Right ventricle myocardium inferior (tissue), 1 donor: ENCODE measurements around the gene SPPL3. TPM values are rescaled to one million over a fixed set of nuclear protein-coding genes. Genes with fewer than 3 reads are reported as not detected.
"Not testable (repeated sequence)": the region's sequence is repeated elsewhere in the genome, so short reads cannot be mapped to it uniquely, and the experiment has no call there.

Source experiments
- ATAC-seq: fragments of 200-7000 bp; cut with Tn5 transposase; one replicate; pipeline ENCODE4 v1.9.1; 2020; ENCODE audit warnings: mild to moderate bottlenecking, moderate library complexity
- DNase-seq: peaks from one replicate; pipeline ENCODE4 v3.0.0; 2021; ENCODE audit errors: missing footprints
- intact Hi-C: fragments of 100-400 bp; cut with DNase I; formaldehyde crosslinking; loops from one replicate; pipeline ENCODE4 v1.11.0; 2022
- total RNA-seq: library from RNA; stranded (reverse); fragmentation: NEBNext Ultra II Directional; extraction: Animal tissue kit (Norgen Biotek cat#: 25700); gene quantifications from one replicate; pipeline ENCODE4 v1.2.1, GENCODE V29; 2021
- donor health status: DM: no; HTN: yes; CAD: no; lungs with severe emphysema.

The SPPL3 gene
- total RNA-seq, 1 donor from 2014 or later, result 30.4 TPM

DNA sequence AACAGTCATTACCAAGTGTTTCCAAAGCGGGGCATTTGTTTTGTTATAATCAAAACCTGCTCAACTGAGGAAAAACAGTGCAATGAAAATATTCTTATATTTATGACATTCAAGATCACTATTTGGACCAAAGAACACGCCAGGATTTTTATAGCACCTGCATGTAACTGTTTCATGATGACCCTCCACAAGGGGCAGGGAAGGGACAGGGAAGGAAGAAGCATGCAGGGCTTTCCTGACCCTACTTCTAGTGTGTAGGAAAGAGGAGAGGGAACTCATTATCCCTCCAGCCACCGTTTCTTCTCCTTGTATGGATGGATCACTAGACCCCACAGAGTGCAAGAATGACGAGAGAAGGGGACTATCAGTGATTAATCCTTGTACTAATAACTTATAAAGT is 49.4 kb downstream of the SPPL3 start:
- ATAC-seq (no peak), DNase-seq (no peak)
- intact Hi-C loops, result no loop called here

DNA sequence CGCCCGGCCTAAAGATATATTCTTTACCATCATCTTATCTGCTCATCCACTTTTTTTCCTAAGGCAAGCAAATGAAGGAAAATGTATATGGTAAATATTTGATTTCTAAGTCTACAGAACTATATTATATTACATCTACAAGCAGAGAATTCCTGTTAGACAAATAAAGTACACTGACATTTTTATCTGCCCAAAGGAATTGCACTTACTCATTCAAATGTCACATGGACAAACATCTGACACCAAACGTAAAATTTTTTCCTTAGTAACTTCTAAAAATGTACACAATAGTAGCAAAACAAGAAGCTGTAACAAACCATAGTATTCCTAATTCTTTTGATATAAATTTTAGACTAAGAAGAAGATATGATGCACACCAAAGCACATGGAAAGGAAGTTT is 51.0 kb downstream of the SPPL3 start:
- intact Hi-C loops, result no loop called here
- ATAC-seq (no peak), DNase-seq (no peak)

DNA sequence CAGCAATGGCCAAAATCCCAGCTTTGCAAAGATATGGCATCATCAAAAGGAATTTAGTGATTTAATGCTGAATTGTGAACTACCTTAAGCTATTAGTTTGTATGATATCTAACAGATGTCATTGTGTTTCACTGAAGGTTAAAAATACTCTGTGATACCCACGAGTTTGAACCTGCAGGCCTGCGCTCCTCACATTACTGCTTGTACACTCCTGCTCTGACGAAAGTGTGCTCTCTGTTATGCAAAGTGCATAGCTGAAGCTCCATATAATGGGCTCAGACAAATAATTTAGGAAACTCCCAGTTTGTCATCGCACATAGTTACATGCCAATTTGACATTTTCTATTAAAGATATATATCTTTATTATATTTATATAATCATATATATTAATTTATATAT is 52.2 kb downstream of the SPPL3 start:
- DNase-seq (no peak), ATAC-seq (no peak)
- intact Hi-C loops, result no loop called here

DNA sequence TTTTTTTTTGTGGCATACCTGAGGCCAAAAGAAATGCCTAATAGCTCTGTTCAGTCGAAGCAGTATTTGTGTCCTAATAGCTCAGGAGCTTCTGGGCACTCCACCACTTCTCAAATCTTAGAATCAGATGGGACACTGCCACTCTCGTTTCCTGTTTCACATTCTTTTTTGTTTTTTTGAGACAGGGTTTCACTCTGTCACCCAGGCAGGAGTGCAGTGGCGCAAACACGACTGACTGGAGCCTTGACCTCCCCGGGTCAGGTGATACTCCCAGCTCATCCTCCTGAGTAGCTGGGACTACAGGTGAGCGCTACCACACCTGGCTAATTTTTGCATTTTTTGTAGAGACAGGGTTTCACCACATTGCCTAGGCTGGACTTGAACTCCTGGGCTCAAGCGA is 52.7 kb downstream of the SPPL3 start:
- ATAC-seq (no peak), DNase-seq (no peak)
- intact Hi-C loops, result no loop called here

DNA sequence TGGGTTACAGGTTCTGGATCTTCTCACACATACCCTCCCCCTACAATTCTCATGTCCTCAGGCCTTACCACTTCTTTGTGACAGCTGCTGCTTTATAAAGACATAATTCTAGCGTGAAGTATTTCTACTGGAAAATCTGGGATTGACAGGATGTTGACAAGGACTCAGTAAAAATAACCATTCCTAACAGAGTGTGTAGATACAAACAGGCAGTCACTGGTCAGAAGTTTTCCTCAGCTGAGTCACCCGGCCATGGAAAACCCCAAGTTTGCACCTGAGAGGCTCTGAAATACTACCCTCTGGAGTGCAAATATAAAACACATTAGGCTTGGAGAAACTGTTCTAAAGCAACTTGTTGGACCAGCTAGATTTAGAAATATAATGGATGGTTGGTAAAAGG is 54.4 kb downstream of the SPPL3 start:
- DNase-seq, result no peak
- intact Hi-C loops, result no loop called here
- ATAC-seq, result no peak

DNA sequence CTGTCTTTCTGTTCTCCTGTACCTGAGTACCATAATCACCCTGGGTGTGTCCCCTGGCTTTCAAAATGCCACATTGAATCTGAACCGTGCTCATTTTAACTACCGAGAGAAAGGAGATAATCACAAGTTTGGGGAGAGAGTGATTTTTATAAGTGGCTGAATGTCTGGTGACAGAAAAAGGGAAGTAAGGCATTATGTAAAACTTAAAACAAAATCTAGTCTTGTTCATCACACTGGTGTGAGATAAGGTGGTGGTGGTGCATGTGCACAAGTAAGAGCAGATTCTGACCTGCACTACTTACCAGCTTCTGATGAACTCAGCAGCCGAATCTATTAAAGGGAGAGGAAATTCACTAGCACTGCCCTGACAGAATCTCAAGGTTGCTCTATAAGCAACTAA is 56.3 kb downstream of the SPPL3 start:
- intact Hi-C loops, result no loop called here
- ATAC-seq (no peak), DNase-seq (no peak)

DNA sequence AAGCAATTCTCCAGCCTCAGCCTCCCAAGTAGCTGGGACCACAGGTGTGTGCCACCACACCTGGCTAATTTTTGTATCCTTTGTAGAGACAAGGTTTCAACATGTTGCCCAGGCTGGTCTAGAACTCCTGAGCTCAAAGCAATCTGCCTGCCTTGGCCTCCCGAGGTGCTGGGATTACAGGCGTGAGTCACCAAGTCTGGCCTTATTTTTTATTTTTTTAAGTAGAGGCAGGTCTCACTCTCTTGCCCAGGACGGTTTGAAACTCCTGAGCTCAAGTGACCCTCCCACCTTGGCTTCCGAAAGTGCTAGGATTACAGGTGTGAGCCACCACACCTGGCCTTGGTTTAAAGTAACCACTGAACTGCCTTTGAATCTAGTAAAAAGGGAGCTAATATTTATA is 56.8 kb downstream of the SPPL3 start:
- ATAC-seq, result no peak
- intact Hi-C loops, result no loop called here
- DNase-seq, result no peak

DNA sequence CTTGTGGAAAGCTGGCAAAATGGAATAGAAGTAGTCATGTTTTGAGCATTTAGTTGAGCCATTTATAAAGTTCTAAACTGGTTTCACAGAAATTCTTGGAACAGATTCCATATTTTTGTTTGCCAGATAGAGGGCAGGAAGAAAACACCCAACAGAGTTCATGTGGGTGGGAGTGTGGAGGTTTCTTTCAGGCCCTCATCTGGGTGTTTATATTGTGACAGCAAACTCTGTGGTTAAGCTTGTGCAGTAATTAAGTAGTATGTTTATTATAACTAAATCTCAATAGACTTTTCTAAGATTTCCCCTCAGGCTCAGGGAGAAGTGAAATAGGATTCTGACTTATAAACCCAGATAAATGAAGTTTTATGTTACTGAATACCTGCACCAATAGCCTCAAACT is 57.4 kb downstream of the SPPL3 start:
- DNase-seq (no peak), ATAC-seq (no peak)
- intact Hi-C loops, result no loop called here

DNA sequence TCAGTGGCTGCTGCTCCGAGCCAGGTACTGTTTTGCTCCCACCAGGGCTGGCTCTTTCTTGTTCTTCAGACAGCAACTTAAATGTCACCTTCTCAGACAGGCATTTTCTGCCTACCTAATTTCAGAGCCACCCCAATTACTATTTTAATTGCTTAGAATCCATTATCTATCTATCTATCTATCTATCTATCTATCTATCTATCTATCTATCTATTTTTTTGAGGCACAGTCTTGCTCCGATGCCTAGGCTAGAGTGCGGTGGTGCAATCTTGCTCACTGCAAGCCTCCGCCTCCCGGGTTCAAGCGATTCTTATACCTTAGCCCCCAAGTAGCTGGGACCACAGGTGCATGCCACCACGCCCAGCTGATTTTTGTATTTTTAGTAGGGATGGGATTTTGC is 58.5 kb downstream of the SPPL3 start:
- no peak for DNase-seq
- intact Hi-C loops, result no loop called here
- ATAC-seq, result no peak

DNA sequence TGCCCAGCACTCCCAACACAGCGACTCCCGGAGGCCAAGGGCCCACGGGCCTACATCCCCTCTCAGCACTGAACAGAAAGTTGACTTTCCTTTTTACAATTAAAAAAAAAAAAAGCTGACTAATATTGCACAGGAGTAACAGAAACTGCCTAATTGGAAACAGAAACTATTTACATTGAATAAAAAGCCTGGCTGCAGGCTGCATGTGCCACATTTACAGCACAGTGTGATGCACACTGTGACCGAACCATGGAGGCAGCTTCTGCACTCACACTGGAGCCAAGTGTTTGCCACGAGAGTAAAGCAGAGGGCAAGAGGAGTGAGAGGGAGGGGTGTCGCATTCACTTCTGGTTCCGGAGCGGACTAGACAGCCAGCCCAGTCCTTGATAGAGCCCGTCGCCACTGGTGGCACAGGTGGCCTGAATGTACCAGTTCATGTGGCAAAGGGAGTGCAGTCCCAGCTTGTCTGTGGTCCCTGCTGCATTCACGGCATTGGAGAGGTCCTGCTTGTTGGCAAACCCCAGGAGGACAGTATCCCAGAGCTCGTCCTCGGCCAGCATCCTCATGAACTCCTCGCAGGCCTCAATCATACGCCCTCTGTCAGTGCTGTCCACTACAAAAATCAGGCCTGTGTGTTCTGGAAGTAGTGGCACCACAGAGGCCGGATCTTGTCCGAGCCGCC is 59.2 kb downstream of the SPPL3 start:
- no peak for ATAC-seq
- no peak for DNase-seq
- intact Hi-C loops, result loop anchor here (5.0 kb wide), 1 partner anchor 58 kb away; no protein-coding TSS in a partner anchor

DNA sequence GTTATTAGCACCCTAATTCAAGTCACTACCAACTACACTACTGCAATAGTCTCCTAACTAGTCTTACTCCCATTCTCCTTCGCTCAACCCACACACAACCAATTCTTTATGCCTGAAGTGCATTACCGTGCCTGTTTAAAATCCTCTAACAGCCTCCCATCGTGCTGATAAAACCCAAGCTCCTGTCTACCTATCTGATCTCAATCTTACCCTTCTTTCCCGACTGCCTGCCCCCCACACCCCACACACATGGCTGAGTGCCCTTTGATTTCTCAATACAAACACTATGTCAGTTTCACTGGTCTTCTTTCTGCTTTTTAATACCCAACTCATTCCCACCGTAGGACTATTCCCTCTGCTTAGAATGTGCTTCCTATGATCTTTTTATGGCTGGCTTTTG is 59.9 kb downstream of the SPPL3 start:
- ATAC-seq (no peak), DNase-seq (no peak)
- intact Hi-C loops, result loop anchor here (5.0 kb wide), 1 partner anchor 57 kb away; no protein-coding TSS in a partner anchor

DNA sequence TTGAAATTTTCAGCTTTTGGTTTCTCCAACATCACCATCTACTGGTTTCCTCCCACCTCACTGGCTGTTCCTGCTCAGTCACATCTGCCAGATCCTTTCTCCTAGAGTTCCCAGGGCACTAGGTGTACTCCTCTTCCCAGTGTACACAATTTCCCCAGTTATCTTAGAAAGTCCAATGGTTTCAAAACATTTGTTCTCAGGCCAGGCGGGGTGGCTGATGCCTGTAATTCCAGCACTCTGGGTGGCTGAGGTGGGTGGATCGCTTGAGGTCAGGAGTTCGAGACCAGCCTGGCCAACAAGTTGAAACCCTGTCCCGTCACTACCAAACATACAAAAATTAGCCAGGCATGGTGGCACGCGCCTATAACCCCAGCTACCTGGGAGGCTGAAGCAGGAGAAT is 60.7 kb downstream of the SPPL3 start:
- intact Hi-C loops, result loop anchor here (5.0 kb wide), 1 partner anchor 56 kb away; no protein-coding TSS in a partner anchor
- no peak for DNase-seq

DNA sequence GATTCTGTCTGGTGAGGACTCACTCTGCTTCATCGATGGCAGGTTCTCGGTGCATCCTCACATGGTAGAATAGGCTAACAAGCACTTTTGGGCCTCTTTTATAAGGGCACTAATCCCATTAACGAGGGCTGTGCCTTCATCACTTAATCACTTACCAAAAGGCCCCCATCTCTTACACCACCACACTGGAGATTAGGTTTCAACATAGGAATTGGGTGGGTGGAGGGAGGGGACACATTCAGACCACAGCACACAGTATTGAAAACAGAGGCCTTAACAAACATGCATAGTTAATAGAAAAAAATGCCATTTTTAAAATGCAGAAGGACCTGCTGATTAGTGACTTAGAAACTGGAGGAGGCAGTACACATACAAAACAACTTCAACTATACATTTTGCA is 61.6 kb downstream of the SPPL3 start:
- intact Hi-C loops, result loop anchor here (5.0 kb wide), 1 partner anchor 55 kb away; no protein-coding TSS in a partner anchor
- ATAC-seq (no peak), DNase-seq (no peak)

More for the DNA sequence above, 60.7 kb downstream of the SPPL3 start:
- no peak for ATAC-seq

DNA sequence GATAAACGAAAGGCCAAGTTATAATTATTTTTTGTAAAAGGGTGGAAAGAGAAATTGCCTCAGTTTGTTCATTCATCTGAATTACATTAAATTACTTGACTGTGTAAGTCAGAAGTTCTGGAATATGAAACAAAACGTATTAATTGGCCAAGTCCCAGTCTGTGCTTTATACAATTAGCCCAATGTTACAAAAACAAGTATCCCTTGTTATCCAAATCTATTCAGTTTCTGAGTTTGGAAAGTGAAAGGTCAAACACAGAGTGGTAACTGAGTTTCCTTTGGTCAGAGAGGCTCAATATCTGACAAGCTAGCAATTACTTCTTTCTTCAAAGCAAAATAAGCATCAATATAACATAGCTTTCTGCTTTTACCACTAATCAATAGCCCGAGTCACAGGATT is 62.6 kb downstream of the SPPL3 start:
- DNase-seq (no peak), ATAC-seq (no peak)
- intact Hi-C loops, result loop anchor here (5.0 kb wide), 1 partner anchor 54 kb away; no protein-coding TSS in a partner anchor

DNA sequence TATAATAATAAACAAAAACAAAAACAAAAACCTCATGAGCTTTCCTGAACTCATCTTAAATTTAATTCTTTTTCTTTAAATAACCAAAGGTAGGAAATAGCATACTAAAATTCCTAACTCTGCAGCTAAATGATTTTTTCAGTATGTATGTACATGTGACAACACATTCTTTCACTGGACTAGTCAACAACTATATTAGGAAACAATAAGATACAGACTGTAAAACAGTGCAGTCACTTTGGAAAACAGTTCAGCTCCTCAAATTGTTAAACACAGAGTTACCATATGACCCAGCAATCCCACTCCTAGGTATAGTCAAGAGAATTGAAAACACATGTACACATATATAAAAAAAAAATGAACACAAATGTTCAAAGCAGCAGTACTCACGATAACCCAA is 64.7 kb downstream of the SPPL3 start:
- no peak for DNase-seq
- intact Hi-C loops, result no loop called here
- no peak for ATAC-seq

DNA sequence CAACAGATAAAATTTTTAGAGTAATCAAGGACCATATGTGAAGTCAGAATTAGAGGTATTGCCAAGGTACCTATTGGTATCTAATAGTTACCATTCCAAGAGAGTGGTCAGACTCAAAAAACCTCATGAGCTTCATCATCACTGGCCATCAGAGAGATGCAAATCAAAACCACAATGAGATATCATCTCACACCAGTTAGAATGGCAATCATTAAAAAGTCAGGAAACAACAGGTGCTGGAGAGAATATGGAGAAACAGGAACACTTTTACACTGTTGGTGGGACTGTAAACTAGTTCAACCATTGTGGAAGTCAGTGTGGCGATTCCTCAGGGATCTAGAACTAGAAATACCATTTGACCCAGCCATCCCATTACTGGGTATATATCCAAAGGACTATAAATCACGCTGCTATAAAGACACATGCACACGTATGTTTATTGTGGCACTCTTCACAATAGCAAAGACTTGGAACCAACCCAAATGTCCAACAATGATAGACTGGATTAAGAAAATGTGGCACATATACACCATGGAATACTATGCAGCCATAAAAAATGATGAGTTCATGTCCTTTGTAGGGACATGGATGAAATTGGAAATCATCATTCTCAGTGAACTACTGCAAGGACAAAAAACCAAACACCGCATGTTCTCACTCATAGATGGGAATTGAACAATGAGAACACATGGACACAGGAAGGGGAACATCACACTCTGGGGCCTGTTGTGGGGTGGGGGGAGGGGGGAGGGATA is 65.4 kb downstream of the SPPL3 start:
- intact Hi-C loops, ATAC-seq, DNase-seq: not testable (repeated sequence)

DNA sequence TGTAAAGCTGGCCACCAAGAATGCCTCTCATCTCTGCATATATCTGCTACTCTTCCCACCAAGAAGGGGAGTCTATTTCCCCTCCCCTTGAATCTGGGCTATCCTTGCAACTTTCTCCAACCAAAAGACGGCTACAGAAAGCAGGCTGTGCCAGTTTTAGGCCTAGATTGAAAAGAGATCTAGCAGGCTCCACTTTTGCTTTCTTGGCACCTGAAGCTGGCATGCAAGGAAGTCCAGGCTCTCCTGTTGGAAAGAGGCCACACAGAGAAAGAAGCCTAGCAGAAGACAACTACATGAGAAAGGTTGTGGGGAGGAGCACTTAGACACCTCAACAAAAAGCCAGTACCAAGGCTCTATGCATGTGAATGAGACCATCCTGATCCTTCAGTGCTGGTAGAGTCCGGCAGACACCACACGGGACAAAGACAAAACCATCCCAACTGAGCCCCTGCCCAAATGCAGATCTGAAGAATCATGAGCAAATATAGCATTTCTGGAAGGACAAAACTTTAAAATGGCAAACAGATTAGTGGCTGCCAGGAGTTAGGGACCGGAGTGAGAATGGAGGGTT is 68.0 kb downstream of the SPPL3 start:
- intact Hi-C loops, result no loop called here
- ATAC-seq, result no peak
- DNase-seq, result no peak

DNA sequence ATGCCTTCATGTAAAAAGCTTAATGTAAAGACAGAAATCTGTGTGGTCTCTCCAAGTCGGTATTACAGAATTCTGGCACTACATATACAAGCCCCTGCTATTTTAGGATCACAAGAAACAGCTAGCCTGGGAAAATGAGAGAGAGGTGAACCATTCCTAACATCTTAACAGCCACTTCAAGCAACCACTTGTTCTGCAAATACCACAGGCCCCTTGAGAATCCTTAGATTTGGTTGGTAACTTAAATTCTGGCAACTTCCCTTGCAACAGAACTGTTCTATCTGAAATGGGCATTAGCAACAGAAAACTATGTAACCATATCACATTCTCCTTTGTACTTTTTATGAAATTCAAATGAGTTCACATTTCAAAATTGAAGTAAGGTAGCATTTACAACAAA is 68.5 kb downstream of the SPPL3 start:
- no peak for ATAC-seq
- DNase-seq, result no peak
- intact Hi-C loops, result no loop called here

DNA sequence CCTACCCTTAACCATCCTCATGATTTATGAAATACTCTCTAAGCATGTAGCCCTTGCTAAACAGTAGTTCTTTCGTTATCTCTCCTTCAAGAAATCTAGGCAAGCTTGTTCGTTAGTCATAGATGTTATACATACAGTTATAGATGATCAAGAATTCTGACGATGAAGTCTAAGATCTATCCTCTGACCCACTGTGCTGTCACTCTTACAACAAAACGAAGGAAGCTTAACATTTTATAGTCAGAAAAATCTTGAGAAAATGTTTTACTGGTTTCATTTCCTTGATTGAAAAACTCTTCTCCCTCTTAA is 68.9 kb downstream of the SPPL3 start:
- no peak for DNase-seq
- ATAC-seq, result no peak
- intact Hi-C loops, result no loop called here
